IPS-20b (cell line): ENCODE data around the gene OLFM1.

ENCODE experiments used
- H3K27ac ChIP-seq: one replicate; pipeline ENCODE4 v1.5.1; 2013; ENCODE audit warnings: low read length
- H3K27me3 ChIP-seq: 2 replicates; pipeline ENCODE4 v1.6.1; 2013; ENCODE audit warnings: mild to moderate bottlenecking, low read length, inconsistent platforms; ENCODE audit not compliant: insufficient read depth
- H3K36me3 ChIP-seq: 2 replicates; pipeline ENCODE4 v1.6.1; 2013; ENCODE audit warnings: low read depth, mild to moderate bottlenecking, inconsistent platforms, low read length, moderate library complexity; ENCODE audit not compliant: insufficient read depth
- H3K4me1 ChIP-seq: 2 replicates; pipeline ENCODE4 v1.6.1; 2013; ENCODE audit warnings: mild to moderate bottlenecking, control low read depth, inconsistent platforms, low read length, moderate library complexity; ENCODE audit not compliant: insufficient read depth
- H3K4me3 ChIP-seq: 2 replicates; pipeline ENCODE4 v1.5.1; 2013; ENCODE audit warnings: mild to moderate bottlenecking, low read length, inconsistent platforms
- H3K9ac ChIP-seq: 2 replicates; pipeline ENCODE4 v1.6.1; 2013; ENCODE audit warnings: low read depth, mild to moderate bottlenecking, inconsistent platforms, low read length, moderate library complexity
- H3K9me3 ChIP-seq: 2 replicates; pipeline ENCODE4 v1.6.1; 2013; ENCODE audit warnings: mild to moderate bottlenecking, low read depth, low read length, inconsistent platforms; ENCODE audit not compliant: insufficient read depth

Gene OLFM1

DNA sequence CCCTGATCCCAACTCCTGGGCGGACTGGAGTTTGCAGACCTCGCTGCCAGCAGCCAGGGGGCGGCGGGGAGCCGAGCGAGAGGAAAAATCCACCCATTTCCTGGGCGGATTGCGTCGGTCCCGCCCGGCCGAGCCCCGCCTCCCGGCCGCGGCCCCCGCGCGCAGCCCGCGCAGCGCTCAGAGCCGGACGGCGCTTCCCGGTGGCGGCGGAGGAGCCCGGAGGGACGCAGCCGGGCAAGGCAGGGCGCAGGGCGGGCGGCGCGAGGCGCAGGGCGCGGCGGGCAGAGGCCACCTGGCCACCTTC lies at the start of gene OLFM1:
Gene OLFM1, plus strand, starts transcription at position 180 of the 304 bp plus-strand sequence. CDS start 322 bp downstream, outside the sequence.
- Histone ChIP-seq H3K27me3 (peaks cover 60% of the 10 kb centered on the region), H3K27ac (no peak within 1 kb of the TSS), H3K9me3 (no peaks in the 10 kb centered on the region), H3K36me3 (peaks cover 18% of the 10 kb centered on the region; the same call in 1 of the 2 replicates), H3K9ac (peak within 1 kb of the TSS; percentile 48; the same call in 1 of the 2 replicates), H3K4me1 (no peaks in the 10 kb centered on the region; the same call in 1 of the 2 replicates), H3K4me3 (peak within 1 kb of the TSS; percentile 75; the same call in 1 of the 2 replicates)

DNA sequence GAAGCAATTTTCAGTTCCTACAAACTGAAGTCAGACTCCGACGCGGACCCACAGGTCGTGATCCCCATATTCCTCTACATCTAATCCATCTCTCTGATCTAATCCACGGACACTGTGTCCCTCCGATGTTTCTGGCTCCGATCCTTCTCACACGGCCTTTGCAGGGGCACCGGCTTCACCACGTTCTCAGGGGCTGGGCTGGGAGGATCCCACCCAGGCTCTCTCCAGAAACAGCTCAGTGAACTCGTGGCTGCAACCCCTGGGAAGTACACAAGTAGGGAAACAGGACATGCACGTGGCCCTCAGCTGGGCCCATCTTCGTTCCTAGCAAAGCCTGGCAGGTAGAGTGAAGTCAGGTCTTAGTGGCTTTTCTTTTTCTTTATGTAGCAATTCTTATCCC lies 49.1 kb upstream of the OLFM1 start:
- Histone ChIP-seq H3K27ac (no peak overlapping the region), H3K9me3 (no peaks in the 10 kb centered on the region), H3K36me3 (no peaks in the 10 kb centered on the region), H3K4me3 (no peak overlapping the region), H3K9ac (no peak overlapping the region), H3K4me1 (no peaks in the 10 kb centered on the region), H3K27me3 (no peaks in the 10 kb centered on the region)

DNA sequence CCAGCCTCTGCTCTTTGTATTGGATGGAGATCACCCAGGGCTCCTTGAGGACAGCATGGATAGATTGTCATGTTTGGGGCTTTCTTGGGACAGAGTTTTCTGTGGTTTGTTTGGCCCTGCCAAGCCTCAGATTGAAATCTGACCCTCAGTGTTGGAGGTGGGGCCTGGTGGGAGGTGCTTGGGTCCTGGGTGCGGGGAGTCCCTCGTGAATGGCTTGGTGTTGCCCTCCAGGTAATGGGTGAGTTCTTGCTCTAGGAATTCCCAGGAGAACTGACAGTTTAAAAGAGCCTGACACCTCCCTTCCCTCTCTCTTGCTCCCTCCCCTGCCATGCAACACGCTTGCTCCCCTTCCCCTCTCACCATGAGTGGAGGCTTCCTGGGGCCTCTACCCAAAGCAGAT lies 48.6 kb upstream of the OLFM1 start:
- H3K9ac ChIP-seq = no peak overlapping the region
- H3K36me3 ChIP-seq = no peaks in the 10 kb centered on the region
- no peaks in the 10 kb centered on the region for H3K27me3 ChIP-seq
- no peak overlapping the region for H3K4me3 ChIP-seq
- no peaks in the 10 kb centered on the region for H3K9me3 ChIP-seq
- no peaks in the 10 kb centered on the region for H3K4me1 ChIP-seq
- H3K27ac ChIP-seq = no peak overlapping the region

DNA sequence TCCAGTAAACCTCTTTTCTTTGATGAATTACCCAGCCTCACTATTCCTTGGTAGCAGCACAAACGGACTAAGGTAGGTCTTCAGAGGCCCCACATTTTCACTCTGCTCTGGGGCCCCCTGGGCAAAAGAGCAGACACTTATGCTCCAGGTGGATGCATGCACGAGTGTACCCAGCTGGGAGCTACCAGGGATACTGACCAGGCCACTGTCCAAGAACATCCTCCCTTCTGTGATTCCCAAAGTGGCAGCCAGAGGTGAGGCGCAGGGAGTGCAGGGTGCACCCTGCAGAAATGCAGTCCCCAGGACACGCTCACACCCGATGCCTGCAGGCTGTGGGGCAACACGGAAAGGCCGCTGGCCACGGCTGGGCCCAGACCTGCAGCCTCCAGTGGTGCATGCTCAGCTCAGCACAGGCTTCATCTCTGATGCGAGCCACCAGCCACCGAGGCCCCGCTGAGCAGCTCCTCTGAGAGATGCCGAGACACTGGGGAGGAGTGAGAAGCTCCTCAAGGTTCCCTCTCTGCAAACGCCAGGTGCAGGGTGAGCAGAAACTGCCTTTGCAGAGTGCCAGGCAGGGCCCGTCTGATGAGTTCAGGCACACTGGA lies 48.1 kb upstream of the OLFM1 start:
- H3K27ac ChIP-seq = no peak overlapping the region
- H3K4me1 ChIP-seq = no peaks in the 10 kb centered on the region
- H3K4me3 ChIP-seq = no peak overlapping the region
- no peaks in the 10 kb centered on the region for H3K36me3 ChIP-seq
- no peak overlapping the region for H3K9ac ChIP-seq
- H3K27me3 ChIP-seq = no peaks in the 10 kb centered on the region
- H3K9me3 ChIP-seq = no peaks in the 10 kb centered on the region

DNA sequence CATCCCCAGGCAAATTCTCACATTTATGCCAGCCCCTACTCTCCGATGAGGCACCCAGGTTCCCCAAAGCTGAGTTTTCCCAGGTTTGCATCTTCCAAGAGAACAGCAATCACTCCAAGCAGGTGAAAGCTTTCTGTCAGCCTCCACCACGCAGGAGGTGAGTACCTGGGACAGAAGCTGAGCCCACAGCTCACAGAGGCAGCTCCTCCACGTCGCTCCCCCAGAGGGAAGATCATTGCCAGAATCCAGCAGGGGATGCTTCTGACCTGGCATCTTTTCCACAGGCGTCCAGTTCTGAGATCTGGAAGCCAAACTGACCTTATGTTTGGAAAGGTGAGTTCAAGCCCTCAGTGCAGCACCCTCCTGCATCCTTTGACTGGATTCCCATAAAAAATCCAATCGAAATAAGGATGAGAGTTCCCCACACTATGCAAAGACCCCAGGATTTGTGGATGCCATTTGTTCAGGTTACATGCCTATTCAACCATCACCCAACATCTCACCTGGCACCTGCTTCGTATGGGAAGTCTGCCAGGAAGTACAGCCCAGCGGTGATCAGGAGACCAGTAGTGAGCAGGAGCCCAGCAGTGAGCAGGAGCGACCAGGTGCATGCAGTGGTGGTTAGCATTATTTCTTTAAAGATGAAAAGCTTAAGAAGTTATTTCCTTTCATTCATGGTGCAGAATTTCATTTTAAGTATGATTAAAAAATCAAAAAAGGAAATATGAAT lies 47.4 kb upstream of the OLFM1 start:
- Histone ChIP-seq H3K27ac (no peak overlapping the region), H3K36me3 (no peaks in the 10 kb centered on the region), H3K4me3 (no peak overlapping the region), H3K9ac (no peak overlapping the region), H3K27me3 (no peaks in the 10 kb centered on the region), H3K9me3 (no peaks in the 10 kb centered on the region), H3K4me1 (no peaks in the 10 kb centered on the region)

DNA sequence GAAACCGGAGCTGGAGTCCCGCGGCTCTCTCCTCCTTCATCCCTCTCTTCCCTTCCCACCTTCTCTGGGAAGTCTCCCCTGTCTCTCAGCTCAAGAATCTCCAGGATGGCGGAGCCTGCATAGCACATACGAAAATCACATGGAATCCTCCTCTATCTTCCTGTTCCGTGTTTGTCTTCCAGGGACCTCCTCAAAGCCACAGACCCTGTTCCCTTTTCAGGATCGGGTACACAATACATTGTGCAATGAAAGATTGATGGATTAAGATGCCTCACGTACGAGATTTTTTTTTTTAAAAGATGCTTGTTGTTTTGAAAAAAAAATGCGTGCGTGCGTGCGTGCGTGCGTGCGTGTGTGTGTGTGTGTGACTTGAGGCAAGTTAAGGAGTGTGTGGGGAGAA lies 46.6 kb upstream of the OLFM1 start:
- Histone ChIP-seq H3K27me3 (no peaks in the 10 kb centered on the region), H3K4me1 (no peaks in the 10 kb centered on the region), H3K36me3 (no peaks in the 10 kb centered on the region), H3K9me3 (no peaks in the 10 kb centered on the region), H3K9ac (no peak overlapping the region), H3K27ac (no peak overlapping the region), H3K4me3 (no peak overlapping the region)

DNA sequence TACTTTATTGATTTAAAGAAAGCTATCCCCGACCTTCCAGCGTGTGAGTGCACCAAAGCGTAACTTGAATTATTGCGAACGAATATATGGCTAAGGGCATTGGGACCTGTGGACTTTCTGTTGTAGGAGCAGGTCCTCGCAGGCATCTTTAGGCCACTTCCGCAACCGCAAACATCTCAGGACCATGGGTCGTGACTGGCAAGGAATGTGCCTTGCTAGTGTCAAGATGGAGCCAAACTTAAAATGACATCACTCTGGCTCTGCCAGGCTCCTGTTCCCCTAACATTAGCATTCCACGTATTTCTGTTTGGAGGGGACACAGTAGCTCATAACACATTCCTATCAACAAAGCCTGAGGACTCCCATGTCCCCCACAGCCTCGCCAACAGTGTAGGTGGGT lies 44.1 kb upstream of the OLFM1 start:
- H3K36me3 ChIP-seq = no peaks in the 10 kb centered on the region
- no peak overlapping the region for H3K9ac ChIP-seq
- H3K27me3 ChIP-seq = no peaks in the 10 kb centered on the region
- H3K9me3 ChIP-seq = no peaks in the 10 kb centered on the region
- no peak overlapping the region for H3K4me3 ChIP-seq
- H3K4me1 ChIP-seq = no peaks in the 10 kb centered on the region
- no peak overlapping the region for H3K27ac ChIP-seq

DNA sequence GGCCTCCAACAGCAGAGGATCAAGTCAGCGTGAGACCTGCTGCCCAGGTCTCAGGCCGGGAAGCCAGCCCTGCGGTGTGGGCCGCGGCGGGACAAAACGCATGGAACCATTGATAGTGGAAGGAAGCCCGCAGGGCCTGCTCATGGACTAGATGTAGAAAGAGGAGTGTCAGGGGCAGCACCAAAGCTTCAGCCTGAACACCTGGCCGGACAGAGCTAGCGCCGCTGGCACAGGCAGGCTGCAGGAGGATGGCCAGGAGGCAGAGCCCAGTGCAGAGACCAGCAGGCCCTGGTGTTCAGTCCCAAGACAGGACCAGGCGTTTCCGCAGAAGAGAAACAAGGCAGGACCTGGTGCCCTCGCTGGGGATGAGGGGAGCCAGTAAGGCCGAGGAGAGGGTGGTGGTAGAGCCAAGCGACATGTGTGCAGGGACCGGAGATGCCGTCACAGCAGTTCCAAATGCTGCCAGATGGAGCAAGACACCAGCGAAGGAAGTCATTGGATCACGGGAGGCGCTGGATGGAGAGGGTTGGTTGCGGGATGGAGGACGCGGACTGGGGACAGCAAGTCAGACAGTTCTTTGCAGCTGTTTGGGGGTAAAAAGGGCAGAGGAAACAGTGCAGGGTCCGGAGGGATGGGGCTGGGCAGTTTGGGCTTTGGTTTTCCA lies 42.1 kb upstream of the OLFM1 start:
- H3K9me3 ChIP-seq = no peaks in the 10 kb centered on the region
- H3K4me1 ChIP-seq = no peaks in the 10 kb centered on the region

DNA sequence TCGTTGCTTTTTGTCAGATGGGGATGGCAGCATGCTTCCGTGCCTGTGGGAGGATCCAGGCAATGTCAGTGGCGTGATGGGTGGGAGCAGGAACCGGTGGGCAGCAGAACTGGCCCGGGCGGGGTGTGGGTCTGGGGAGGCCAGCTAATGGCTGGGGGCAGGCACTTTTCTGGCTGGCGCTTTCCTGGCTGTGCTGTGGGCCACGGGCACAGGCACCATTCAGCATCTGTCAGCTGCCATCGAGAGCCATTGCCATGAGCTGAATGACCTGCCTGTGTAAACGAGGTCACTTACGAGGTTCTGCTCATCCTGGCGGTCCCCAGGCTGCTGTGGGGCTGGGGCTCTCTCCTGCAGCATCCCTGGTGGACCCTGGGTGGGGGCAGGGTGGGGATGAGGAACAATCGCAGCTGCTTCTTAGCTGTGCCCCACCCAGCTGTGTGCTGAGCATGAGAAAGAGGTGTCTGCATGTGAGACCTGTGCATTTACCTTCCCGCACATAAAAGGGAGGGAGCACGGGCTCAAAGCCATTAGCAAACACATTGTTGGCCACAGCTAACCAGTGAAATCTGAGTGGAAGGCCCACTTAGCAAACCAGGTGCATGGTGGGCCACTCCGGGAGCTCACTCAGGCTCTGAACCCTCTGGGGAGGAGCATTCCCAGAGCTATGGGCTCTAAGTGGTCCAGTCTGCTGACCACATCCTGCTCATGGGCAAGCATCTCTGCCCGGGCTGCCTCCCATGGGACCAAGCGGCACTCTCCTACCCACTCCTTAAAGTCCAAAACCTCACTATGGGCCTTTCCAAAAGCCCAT lies 41.3 kb upstream of the OLFM1 start:
- Histone ChIP-seq H3K4me3 (no peak overlapping the region), H3K27ac (no peak overlapping the region), H3K9ac (no peak overlapping the region), H3K4me1 (no peaks in the 10 kb centered on the region), H3K9me3 (no peaks in the 10 kb centered on the region), H3K36me3 (no peaks in the 10 kb centered on the region), H3K27me3 (no peaks in the 10 kb centered on the region)

More for the DNA sequence above, 42.1 kb upstream of the OLFM1 start:
- Histone ChIP-seq H3K4me3 (no peak overlapping the region), H3K27ac (no peak overlapping the region), H3K27me3 (no peaks in the 10 kb centered on the region), H3K9ac (no peak overlapping the region), H3K36me3 (no peaks in the 10 kb centered on the region)

DNA sequence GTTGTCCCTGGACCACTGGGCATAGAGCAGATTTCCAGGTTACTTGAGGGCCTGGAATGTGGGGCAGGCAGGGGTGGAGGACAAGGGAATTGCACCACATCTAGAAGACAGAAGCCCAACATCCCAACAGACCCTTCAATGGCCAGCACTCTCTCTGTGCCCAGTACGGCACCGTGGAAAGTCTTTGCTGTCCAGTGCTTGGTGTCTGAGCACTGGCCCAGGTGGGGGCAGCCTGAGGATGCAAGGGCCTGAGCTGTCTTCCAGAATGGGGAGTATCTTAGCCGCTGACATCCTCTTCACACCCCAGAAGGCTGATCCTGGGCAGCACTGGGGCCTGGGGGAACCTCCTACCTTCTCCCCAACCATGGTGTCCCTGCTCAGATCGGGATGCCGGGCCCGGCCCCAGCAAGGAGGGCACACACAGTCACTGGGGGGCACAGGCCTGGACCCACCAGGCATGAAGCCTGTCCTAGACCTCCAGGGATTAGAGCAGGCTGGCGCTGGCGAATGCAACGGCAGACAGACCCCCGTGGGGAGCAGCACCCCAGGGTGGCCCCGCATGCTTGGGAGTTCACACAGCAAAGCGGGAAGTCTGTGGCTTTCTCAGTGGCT lies 40.6 kb upstream of the OLFM1 start:
- no peak overlapping the region for H3K4me3 ChIP-seq
- no peak overlapping the region for H3K27ac ChIP-seq
- H3K4me1 ChIP-seq = no peaks in the 10 kb centered on the region
- no peak overlapping the region for H3K9ac ChIP-seq
- no peaks in the 10 kb centered on the region for H3K27me3 ChIP-seq
- no peaks in the 10 kb centered on the region for H3K9me3 ChIP-seq
- H3K36me3 ChIP-seq = no peaks in the 10 kb centered on the region

DNA sequence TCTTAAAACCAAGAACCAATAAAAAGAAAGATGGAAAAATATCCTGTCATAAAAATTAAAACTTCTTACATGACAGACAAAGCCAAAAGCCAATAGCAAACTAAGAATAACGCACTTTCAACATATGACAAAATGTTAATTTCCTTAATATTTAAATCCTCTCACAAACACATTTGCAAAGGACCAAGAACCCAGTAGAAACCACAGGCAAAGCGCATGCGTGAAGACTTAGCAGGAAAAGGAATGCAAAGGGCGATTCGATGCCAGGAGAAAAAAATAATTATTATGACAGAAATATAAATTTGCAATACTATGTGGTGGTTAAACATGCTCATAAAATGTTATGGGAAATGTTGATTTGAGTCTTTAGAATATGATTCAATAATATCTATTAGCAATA lies 39.9 kb upstream of the OLFM1 start:
- no peaks in the 10 kb centered on the region for H3K4me1 ChIP-seq
- no peaks in the 10 kb centered on the region for H3K27me3 ChIP-seq
- no peaks in the 10 kb centered on the region for H3K9me3 ChIP-seq
- H3K4me3 ChIP-seq = no peak overlapping the region
- no peaks in the 10 kb centered on the region for H3K36me3 ChIP-seq
- no peak overlapping the region for H3K27ac ChIP-seq
- H3K9ac ChIP-seq = no peak overlapping the region
